ENCODE measurements around the gene OPA1.

OPA1 gene

GRCh38 chr3:193592841-193593667, at the start of gene OPA1:
Gene OPA1 (plus strand): TSS chr3:193593208. CDS start chr3:193593378, 170 bp downstream.
- DNase-seq (ENCODE audit: low read depth in 2 of 2) = peak; percentile 77 to 81

GRCh38 chr3:193544289-193544688, 48.7 kb upstream of the OPA1 start:
- DNase-seq (ENCODE audit: low read depth in 2 of 2) = no peak

- no peak for DNase-seq (ENCODE audit: low read depth in 2 of 2)
These were observed 47.7 kb upstream of the OPA1 start for GRCh38 chr3:193545304-193545703.

- no peak for DNase-seq (ENCODE audit: low read depth in 2 of 2)
These were observed 46.9 kb upstream of the OPA1 start for GRCh38 chr3:193546129-193546528.

GRCh38 chr3:193548406-193548805, 44.6 kb upstream of the OPA1 start:
- no peak for DNase-seq (ENCODE audit: low read depth in 2 of 2)

- no peak for DNase-seq (ENCODE audit: low read depth in 2 of 2)
These were observed 40.1 kb upstream of the OPA1 start for GRCh38 chr3:193552923-193553322.

- no peak for DNase-seq (ENCODE audit: low read depth in 2 of 2)
These were observed 39.4 kb upstream of the OPA1 start for GRCh38 chr3:193553586-193553985.

GRCh38 chr3:193554811-193555210, 38.2 kb upstream of the OPA1 start, which contains the start of gene ATP13A4:
Gene ATP13A4 (minus strand): TSS chr3:193554895. CDS start chr3:193554799, 96 bp downstream.
- no peak for DNase-seq (ENCODE audit: low read depth in 2 of 2)

- DNase-seq (ENCODE audit: low read depth in 2 of 2) = no peak
These were observed 36.2 kb upstream of the OPA1 start for GRCh38 chr3:193556841-193557240.

- DNase-seq (ENCODE audit: low read depth in 2 of 2) = no peak
These were observed 33.9 kb upstream of the OPA1 start for GRCh38 chr3:193559100-193559499.

GRCh38 chr3:193560091-193560490, 32.9 kb upstream of the OPA1 start:
- DNase-seq (ENCODE audit: low read depth in 2 of 2) = no peak

GRCh38 chr3:193560870-193561269, 32.1 kb upstream of the OPA1 start:
- DNase-seq (ENCODE audit: low read depth in 2 of 2) = no peak

- DNase-seq (ENCODE audit: low read depth in 2 of 2) = no peak
These were observed 29.6 kb upstream of the OPA1 start for GRCh38 chr3:193563426-193563825.

GRCh38 chr3:193564012-193564411, 29.0 kb upstream of the OPA1 start:
- no peak for DNase-seq (ENCODE audit: low read depth in 2 of 2)

- no peak for DNase-seq (ENCODE audit: low read depth in 2 of 2)
These were observed 23.9 kb upstream of the OPA1 start for GRCh38 chr3:193569119-193569518.

GRCh38 chr3:193572426-193572908, 20.5 kb upstream of the OPA1 start:
- DNase-seq (ENCODE audit: low read depth in 2 of 2) = peak in 1 of 2 donors; percentile 12

- DNase-seq (ENCODE audit: low read depth in 2 of 2) = no peak
These were observed 19.4 kb upstream of the OPA1 start for GRCh38 chr3:193573403-193574191.

GRCh38 chr3:193574488-193575070, 18.4 kb upstream of the OPA1 start:
- no peak for DNase-seq (ENCODE audit: low read depth in 2 of 2)

GRCh38 chr3:193585530-193585929, 7.5 kb upstream of the OPA1 start:
- DNase-seq (ENCODE audit: low read depth in 2 of 2) = no peak

- no peak for DNase-seq (ENCODE audit: low read depth in 2 of 2)
These were observed 6.5 kb upstream of the OPA1 start for GRCh38 chr3:193586526-193586925.

GRCh38 chr3:193589129-193589528, 3.9 kb upstream of the OPA1 start:
- no peak for DNase-seq (ENCODE audit: low read depth in 2 of 2)

GRCh38 chr3:193589616-193590015, 3.4 kb upstream of the OPA1 start:
- no peak for DNase-seq (ENCODE audit: low read depth in 2 of 2)

Data from stimulated activated CD8-positive, alpha-beta memory T cell treated with anti-CD3 and anti-CD28 coated beads, Interleukin-7, amount 100 ng/mL, for 1 hour (primary cell).